ENCODE results near the gene STARD3NL. TPM values are rescaled to one million over a fixed set of nuclear protein-coding genes. Genes with fewer than 3 reads are reported as not detected.

Gene STARD3NL
- total RNA-seq, 4 donors from 2014 or later: 29.2 to 56.1 (median 48.4) TPM

- peaks cover 0 to 4% (median 0%) of the 10 kb centered on the region in 4 donors for H3K9me3 ChIP-seq
- intact Hi-C loops (cut with DNase I): no loop called here
- DNase-seq (ENCODE audit: extremely low spot score): no peak
- no peak overlapping the region for H3K27ac ChIP-seq (replicated peaks in 1 of 4)
- H3K27me3 ChIP-seq: no peaks in the 10 kb centered on the region
- H3K36me3 ChIP-seq: no peaks in the 10 kb centered on the region
- 97% methylated on average over 2 of the region's 2 CpGs for WGBS
- no peaks in the 10 kb centered on the region for H3K4me1 ChIP-seq
- TF ChIP-seq EP300 (IDR thresholded peaks at IDR 0.05) (no peak), POLR2AphosphoS5 (IDR thresholded peaks at IDR 0.05) (no peak)
- H3K4me3 ChIP-seq: no peak overlapping the region
These were observed 23.8 kb upstream of the STARD3NL start for GRCh38 chr7:38154278-38154677.

DNA sequence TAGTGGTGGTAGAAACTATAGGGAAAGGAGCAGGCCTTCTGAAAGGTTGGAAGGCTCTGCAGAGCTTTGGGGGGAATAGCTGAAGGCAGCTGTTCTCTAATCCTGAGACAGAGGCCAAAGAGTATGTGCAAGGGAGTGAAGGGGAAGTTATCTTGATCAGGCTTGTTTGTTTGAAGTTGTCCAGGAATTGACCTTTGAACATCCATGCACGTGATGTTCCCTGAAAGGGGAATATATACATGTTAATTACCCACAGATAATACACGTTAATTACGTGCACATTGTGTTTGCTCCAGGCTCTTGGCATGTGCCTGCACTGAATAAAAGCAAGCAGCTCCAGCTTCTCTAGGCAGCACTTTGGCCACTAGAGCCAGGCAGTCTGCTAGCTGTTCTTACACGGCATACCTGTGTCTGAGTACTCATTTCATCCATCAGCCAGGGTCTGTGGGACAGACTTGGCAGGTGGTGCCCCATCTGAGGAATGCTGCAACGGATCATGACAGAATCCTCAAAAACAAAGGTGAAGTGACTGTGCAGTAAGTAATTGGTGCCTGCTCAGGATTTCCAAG lies 18.0 kb upstream of the STARD3NL start:
- intact Hi-C loops (cut with DNase I): no loop called here
- DNase-seq (ENCODE audit: extremely low spot score): no peak
- TF ChIP-seq POLR2AphosphoS5 (IDR thresholded peaks at IDR 0.05): no peak
- no peak for TF ChIP-seq POLR2A (IDR thresholded peaks at IDR 0.05; ENCODE audit: low read depth)
- no peak for TF ChIP-seq CTCF (IDR thresholded peaks at IDR 0.05)
- no peak for TF ChIP-seq EP300 (IDR thresholded peaks at IDR 0.05)
- no peaks in the 10 kb centered on the region for H3K36me3 ChIP-seq
- H3K4me1 ChIP-seq: no peaks in the 10 kb centered on the region
- H3K27me3 ChIP-seq: no peaks in the 10 kb centered on the region
- peaks cover 0 to 4% (median 0%) of the 10 kb centered on the region in 4 donors for H3K9me3 ChIP-seq
- 61% methylated on average over 5 of the region's 5 CpGs for WGBS
- no peak overlapping the region for H3K4me3 ChIP-seq
- no peak overlapping the region for H3K27ac ChIP-seq (replicated peaks in 1 of 4)

DNA sequence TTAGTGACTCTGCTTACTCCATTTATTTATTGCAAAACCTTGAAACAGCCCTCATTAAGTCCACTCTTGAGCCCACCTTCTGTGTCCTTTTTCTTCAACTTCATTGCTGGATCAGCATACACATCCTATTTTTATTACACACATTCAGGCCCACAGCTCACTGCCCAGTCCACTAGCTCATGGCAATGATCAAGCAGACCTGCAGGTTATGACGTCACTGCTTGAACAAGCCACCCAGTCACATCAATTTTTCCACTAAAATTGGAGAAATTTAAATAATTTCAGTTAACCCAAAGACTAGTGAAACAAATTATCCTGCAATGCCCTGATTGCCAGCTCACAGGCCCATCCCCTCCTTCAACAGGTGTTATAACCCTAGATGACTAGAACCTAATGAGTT lies 16.0 kb upstream of the STARD3NL start:
- no peaks in the 10 kb centered on the region for H3K4me1 ChIP-seq
- no peaks in the 10 kb centered on the region for H3K36me3 ChIP-seq
- H3K27me3 ChIP-seq: no peaks in the 10 kb centered on the region
- H3K9me3 ChIP-seq: no peaks in the 10 kb centered on the region
- no peak for DNase-seq (ENCODE audit: extremely low spot score)
- 93% methylated on average over 1 of the region's 1 CpG for WGBS
- no peak for TF ChIP-seq POLR2A (IDR thresholded peaks at IDR 0.05; ENCODE audit: low read depth)
- TF ChIP-seq POLR2AphosphoS5 (IDR thresholded peaks at IDR 0.05): no peak
- no peak for TF ChIP-seq EP300 (IDR thresholded peaks at IDR 0.05)
- no peak for TF ChIP-seq CTCF (IDR thresholded peaks at IDR 0.05)
- H3K4me3 ChIP-seq: no peak overlapping the region
- H3K27ac ChIP-seq (replicated peaks in 1 of 4): no peak overlapping the region
- intact Hi-C loops (cut with DNase I): no loop called here

- intact Hi-C loops (cut with DNase I): no loop called here
- H3K27ac ChIP-seq (replicated peaks in 1 of 4): no peak overlapping the region
- H3K4me1 ChIP-seq: no peaks in the 10 kb centered on the region
- H3K27me3 ChIP-seq: no peaks in the 10 kb centered on the region
- no peak for TF ChIP-seq POLR2A (IDR thresholded peaks at IDR 0.05; ENCODE audit: low read depth)
- no peak for TF ChIP-seq POLR2AphosphoS5 (IDR thresholded peaks at IDR 0.05)
- no peak for TF ChIP-seq EP300 (IDR thresholded peaks at IDR 0.05)
- no peak for TF ChIP-seq CTCF (IDR thresholded peaks at IDR 0.05)
- 80% methylated on average over 4 of the region's 4 CpGs for WGBS
- no peak for DNase-seq (ENCODE audit: extremely low spot score)
- no peaks in the 10 kb centered on the region for H3K9me3 ChIP-seq
- H3K4me3 ChIP-seq: no peak overlapping the region
- no peaks in the 10 kb centered on the region for H3K36me3 ChIP-seq
These were observed 14.4 kb upstream of the STARD3NL start for GRCh38 chr7:38163671-38164070.

GRCh38 chr7:38168890-38169570 lies 9.0 kb upstream of the STARD3NL start:
- WGBS: 75% methylated on average over 1 of the region's 1 CpG
- Histone ChIP-seq H3K4me3 (no peak overlapping the region), H3K9me3 (no peaks in the 10 kb centered on the region), H3K27ac (replicated peaks in 1 of 4) (peak overlapping the region in 1 of 4 donors; percentile 25), H3K4me1 (peaks cover 0 to 15% (median 7%) of the 10 kb centered on the region in 4 donors), H3K36me3 (no peaks in the 10 kb centered on the region), H3K27me3 (no peaks in the 10 kb centered on the region)
- DNase-seq (ENCODE audit: extremely low spot score): no peak
- intact Hi-C loops (cut with DNase I): no loop called here
- TF ChIP-seq EP300 (IDR thresholded peaks at IDR 0.05) (no peak), CTCF (IDR thresholded peaks at IDR 0.05) (no peak), POLR2A (IDR thresholded peaks at IDR 0.05; ENCODE audit: low read depth) (no peak), POLR2AphosphoS5 (IDR thresholded peaks at IDR 0.05) (no peak)
